ENCODE data around the gene RBM34.
"Not testable (repeated sequence)": the region's sequence is repeated elsewhere in the genome, so short reads cannot be mapped to it uniquely, and the experiment has no call there.

Gene RBM34

DNA sequence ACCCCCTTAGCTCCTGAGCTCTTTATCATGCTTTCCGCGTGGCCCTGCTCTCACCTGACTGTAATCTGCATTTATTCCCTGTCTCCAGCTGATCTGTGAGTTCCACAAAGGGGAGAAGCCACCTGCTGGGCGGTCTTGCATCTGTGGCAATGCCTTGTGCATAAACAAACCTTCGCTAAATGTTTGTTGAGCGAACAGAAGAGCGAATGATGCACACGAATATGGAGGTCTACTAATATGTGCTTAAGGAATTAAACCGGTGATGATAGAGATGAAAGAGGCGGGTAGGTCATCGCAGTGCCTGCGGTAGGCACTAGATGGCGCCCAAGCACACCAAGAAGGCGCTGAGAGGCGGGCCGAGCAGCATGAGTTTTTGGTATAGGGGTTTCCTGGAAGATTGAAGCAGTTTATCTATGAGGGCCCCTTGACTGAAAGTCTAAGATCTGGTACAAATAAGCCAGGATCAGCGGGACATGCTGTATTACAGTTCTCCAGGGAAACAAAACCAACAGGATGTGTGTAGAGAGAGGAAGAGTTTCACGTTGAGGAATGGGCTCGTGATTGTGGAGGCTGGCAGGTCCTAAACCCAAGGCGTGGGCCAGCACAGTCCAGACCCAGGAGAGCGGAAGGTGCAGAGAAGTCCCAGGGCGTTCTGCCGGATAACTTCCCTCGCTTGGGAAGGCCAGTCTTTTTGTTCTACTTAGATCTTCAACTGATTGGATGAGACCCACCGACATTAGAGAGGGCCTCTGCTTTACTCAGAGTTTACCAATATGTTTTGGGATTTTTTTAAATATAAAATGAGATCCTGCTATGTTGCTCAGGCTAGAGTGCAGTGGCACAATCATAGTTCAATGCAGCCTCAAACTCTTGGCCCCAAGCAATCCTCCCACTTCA lies 67.1 kb downstream of the RBM34 start:
- H3K27ac ChIP-seq, result no peak overlapping the region
- DNase-seq (ENCODE audit: low read depth, low spot score), result no peak

DNA sequence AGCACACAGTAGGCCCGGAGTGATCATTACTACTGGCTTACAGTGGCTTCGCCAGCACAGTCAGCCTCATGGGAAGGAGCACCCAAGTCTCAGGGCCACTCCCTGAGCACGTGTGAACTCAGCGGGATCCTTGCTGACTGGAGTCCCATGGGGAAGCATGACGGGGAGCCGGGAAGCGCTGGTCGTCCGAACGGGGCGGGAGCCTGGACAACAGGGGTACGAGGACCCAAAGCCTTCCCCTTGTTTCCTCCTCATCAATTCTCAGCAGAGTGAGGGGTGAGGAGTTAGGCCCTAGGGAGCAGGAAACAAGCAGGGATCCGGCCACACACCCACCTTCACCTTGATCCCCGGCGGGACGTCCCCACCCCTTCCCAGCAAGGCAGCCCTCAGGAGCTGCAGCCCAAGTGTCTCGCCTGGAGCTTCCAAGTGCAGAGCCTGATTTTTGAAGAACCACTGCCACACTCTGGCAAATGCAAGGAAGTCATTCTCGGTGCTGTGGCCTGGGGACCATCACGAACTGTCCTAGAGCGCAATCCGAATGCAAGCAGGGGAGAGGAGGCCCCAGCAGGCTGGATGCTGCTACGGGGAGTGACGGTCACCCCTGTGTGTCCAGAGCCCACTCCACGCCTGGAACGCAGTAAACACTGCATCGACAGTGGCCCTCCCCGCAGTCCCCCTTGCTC lies 67.9 kb downstream of the RBM34 start:
- H3K27ac ChIP-seq, result no peak overlapping the region
- no peak for DNase-seq (ENCODE audit: low read depth, low spot score)

GRCh38 chr1:235092415-235092814 lies 68.6 kb downstream of the RBM34 start:
- not testable (repeated sequence) for H3K27ac ChIP-seq

DNA sequence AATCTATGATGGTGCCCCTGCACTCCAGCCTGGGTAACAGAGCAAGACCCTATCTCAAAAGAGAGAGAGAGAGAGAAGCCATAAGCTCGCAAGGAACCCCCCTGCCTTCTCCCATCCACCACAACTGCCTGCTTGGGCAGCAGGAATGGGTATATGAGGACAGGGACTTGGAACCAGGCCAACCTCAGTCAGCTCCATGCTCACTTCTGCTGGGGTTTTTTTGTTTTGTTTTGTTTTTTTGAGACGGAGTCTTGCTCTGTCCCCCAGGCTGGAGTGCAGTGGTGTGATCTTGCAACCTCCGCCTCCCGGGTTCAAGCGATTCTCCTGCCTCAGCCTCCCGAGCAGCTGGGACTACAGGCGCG lies 69.0 kb downstream of the RBM34 start:
- not testable (repeated sequence) for DNase-seq (ENCODE audit: low read depth, low spot score); H3K27ac ChIP-seq

More at GRCh38 chr1:235092415-235092814, 68.6 kb downstream of the RBM34 start:
- not testable (repeated sequence) for DNase-seq (ENCODE audit: low read depth, low spot score)

GRCh38 chr1:235091319-235092044 lies 69.6 kb downstream of the RBM34 start:
- not testable (repeated sequence) for H3K27ac ChIP-seq; DNase-seq (ENCODE audit: low read depth, low spot score)

GRCh38 chr1:235090406-235091069 lies 70.5 kb downstream of the RBM34 start:
- no peak overlapping the region for H3K27ac ChIP-seq
- DNase-seq (ENCODE audit: low read depth, low spot score), result no peak

DNA sequence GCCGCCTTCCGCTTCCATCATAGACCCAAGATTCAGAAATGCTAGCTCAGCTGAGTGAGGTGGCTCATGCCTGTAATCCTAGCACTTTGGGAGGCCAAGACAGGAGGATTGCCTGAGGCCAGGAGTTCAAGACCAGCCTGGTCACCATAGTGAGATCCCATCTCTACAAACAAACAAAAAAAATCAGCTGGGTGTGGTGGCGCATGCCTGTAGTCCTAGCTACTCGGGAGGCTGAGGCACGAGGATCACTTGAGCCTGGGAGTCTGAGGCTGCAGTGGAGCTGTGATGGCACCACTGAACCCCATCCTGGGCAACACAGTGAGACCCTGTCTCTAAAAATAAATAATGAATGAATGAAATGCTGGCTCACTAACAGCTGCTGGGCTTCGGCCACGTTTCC lies 72.1 kb downstream of the RBM34 start:
- H3K27ac ChIP-seq, result no peak overlapping the region
- DNase-seq (ENCODE audit: low read depth, low spot score), result no peak

DNA sequence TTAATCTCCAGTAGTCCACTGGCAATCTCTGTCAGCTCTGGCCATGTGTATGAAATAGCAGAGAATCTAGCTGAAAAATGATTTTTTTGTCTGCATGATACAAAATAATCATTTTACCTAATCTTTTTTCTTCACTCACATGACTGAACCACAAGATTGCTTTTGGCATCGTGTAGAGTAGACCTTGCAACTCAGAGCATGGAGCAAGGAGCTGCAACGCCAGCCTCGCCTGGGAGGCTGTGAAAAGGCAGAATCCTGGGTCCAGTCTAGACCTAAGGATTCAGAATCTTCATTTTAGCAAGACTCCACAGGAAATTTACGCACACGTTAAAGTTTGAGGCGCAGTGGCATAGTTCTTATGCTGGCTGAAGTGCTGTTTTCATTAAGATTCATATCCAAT lies 72.6 kb downstream of the RBM34 start:
- DNase-seq (ENCODE audit: low read depth, low spot score), result no peak
- no peak overlapping the region for H3K27ac ChIP-seq

GRCh38 chr1:235087906-235088305 lies 73.1 kb downstream of the RBM34 start:
- no peak overlapping the region for H3K27ac ChIP-seq
- DNase-seq (ENCODE audit: low read depth, low spot score), result no peak

DNA sequence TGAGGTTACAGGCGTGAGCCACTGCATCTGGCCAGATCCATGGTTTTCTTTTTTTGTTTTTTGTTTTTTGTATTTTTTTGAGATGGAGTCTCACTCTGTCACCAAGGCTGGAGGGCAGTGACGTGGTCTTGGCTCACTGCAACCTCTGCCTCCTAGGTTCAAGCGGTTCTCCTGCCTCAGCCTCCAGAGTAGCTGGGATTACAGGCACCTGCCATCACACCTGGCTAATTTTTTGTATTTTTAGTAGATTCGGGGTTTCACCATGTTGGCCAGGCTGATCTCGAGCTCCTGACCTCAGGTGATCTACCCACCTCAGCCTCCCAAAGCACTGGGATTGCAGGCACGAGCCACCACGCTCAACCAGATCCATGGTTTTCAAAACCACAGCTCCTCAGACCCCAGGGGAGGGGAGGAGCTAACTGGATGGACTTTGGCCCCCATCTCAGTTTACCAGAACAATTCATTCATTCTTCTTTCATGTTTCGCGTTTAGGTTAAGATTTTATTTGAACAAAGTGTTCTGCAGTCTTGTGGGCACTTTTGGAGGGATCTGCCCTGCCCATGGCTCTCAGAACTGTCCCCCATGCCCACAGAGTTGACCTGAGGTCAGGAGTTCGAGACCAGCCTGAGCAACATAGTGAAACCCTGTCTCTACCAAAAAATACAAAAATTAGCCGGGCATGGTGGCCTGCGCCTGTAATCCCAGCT lies 75.5 kb downstream of the RBM34 start:
- DNase-seq (ENCODE audit: low read depth, low spot score); H3K27ac ChIP-seq: not testable (repeated sequence)
